ENCODE results near the gene TBCA.
A peak's percentile ranks its signal among the peaks of the same experiment; 100 is the strongest.

The TBCA gene, protein sequence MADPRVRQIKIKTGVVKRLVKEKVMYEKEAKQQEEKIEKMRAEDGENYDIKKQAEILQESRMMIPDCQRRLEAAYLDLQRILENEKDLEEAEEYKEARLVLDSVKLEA

DNA sequence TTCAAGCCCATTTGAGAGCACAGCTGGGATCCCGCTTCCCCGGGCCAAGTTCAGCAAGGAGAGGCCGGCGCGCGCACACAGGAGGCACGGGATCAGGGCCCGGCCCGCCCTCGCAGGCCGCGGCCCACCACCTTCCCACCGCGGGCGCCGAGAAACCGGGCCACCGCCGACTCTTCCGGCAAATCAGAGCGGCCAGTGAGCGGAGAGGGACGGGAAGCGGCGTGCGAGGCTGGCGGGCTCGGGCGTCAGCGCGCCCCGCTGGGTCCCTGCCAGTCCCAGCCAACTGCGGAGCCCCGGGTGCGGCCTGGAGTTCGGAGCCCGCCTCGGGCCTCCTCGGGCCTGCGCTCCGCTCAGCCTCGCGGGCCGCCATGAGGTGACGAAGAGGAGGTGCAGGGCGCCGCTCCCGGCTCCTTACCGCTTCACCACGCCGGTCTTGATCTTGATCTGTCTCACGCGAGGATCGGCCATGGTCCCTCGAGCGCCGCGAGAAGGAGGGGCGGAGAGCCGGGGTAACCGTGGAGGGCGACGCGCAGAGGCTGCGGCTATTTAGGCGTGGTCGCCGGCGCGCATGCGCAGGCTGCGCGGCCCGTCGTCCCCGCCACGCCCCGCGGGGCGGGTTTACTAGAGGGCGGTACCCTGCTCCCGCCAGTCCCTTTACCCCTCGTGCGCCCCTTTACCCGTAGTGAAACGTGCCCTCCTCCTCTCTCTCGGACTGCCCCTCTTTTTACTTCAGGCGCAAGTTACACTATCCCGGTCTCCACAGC is at the start of gene TBCA:
TSS of gene TBCA (minus strand) at position 550 of the 764 bp plus-strand sequence. CDS start at position 468, 82 bp downstream.
- peak; percentile 91 for DNase-seq (ENCODE audit: low spot score)

DNA sequence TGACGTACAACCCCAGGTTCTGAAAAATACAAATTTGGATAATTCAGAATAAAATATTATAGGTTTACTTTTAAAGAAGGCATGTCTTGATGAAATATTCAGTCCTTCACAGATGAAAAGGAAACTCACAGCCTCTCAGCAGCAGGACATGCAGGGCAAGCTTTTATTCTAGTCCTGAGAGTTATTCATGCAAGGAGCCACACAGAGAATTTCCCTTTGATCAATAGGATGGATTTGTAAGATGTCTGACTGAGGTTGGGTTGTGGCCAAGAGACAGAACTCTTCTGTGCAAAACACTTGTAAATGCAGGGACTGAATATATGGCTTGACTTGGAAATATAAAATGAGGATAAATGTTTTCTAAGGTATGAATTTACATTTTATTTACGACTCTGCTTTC is 48.8 kb upstream of the TBCA start:
- no peak for DNase-seq (ENCODE audit: low spot score)

DNA sequence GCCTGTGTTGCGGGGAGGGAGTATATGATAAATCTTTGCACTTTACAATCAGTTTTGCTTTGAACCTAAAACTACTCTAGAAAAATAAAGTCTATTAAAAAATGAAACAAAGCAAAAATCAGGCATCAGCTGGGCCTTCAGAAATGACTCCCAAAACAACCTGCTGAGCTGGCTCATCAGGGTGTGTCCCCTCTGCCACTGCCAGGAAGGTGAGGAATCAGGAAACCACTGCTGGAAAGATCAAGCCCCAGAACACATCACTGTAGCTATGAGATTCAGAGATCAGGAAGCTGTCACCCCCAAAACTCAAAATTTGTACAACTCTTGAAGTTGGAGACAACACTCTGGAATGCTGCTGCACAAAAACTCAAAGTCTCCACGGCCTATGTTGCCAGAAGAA is 40.5 kb upstream of the TBCA start:
- no peak for DNase-seq (ENCODE audit: low spot score)

DNA sequence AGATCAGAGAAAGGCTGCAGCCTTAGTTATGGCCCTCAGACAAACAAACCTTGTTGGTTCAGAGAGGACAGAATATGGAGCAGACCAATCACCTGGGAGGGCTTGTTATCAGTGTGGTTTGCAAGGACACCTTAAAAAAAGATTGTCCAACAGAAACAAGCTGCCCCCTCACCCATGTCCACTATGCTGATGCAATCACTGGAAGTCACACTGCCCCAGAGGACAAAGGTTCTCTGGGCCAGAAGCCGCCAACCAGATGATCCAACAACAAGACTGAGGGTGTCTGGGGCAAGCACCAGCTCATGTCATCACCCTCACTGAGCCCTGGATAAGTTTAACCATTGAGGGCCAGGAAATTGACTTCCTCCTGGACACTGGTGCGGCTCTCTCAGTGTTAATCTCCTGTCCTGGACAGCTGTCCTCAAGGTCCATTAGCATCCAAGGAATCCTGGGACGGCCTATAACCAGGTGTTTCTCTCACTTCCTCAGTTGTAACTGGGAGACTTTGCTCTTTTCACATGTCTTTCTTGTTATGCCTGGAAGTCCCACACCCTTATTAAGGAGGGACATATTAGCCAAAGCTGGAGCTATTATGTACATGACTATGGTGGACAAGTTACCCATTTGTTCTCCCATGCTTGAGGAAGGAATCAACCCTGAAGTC is 36.9 kb upstream of the TBCA start:
- DNase-seq (ENCODE audit: low spot score) = no peak

DNA sequence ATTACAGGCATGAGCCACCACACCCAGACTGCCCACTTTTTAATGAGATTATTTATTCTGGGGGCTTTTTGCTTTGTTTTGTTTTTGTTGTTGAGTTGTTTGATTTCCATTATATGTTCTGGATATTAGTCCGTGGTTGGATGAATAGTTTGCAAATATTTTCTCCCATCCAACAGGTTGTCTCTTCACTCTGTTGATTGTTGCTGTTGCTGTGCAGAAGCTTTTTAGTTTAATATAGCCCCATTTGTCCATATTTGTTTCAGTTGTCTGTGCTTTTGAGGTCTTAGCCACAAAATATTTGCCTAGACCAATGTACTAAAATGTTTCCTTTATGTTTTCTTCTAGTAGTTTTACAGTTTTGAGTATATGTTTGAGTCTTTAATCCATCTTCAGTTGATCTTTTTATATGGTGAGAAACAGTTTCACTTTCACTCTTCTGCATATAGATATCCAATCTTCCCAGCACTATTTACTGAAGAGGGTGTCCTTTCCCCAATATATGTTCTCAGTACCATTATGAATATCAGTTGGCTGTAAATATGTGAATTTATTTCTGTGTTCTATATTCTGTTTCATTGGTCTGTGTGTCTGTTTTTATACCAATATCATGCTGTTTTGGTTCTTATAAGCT is 30.2 kb upstream of the TBCA start:
- DNase-seq (ENCODE audit: low spot score) = no peak

DNA sequence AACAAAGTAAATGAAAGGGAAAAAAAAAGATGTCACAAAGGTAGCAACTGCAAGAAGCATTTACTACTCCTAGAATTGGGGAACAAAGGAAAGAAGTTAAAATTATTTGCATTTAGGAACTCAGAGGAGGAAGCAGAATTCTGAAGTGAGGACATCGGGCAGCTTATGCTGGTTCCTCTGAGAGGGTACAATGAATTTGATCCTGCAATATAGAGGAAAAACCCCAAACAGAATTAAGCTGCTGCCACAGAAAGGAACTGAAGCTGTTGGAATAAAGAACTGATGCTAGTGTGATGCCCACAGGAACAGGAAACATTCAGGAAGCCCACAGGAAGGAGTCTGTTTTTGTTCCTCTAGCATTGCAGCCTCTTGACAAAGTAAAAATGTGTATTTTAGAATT is 22.3 kb upstream of the TBCA start:
- DNase-seq (ENCODE audit: low spot score) = no peak

DNA sequence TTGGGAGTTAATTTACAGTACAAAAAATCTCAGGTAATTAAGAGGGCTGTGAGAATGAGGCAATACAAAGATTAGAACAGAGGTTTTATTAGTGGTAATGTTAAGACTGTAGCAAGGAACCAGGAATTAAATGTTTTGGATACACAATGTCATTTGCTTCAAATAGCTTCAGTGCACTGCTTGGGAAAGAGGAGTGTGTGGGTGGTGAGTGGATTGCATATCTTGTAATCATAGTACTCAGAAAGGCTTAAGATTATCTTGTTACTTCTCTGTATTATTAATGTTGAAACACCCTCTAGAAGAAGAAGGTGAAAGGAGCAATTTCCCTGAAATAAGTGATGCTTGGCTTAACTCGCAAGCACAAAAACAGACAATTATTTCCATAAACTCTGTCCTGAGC is 21.0 kb upstream of the TBCA start:
- DNase-seq (ENCODE audit: low spot score) = no peak

DNA sequence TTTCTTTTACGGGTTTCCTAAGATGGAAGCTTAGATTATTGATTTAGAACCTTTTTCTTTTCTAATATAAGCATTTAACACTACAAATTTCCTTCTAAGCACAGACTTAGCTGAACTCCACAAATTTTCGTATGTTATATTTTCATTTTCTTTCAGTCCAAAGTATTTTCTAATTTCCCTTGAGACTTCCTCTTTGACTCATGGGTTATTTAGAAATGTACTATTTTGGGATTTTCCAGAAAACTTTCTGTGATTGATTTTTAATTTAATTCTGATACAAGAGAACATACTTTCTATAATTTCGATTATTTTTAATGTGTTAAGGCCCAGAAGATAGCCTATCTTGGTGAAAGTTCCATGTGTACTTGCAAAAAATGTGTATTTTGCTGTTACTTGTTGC is 19.7 kb upstream of the TBCA start:
- DNase-seq (ENCODE audit: low spot score) = no peak

DNA sequence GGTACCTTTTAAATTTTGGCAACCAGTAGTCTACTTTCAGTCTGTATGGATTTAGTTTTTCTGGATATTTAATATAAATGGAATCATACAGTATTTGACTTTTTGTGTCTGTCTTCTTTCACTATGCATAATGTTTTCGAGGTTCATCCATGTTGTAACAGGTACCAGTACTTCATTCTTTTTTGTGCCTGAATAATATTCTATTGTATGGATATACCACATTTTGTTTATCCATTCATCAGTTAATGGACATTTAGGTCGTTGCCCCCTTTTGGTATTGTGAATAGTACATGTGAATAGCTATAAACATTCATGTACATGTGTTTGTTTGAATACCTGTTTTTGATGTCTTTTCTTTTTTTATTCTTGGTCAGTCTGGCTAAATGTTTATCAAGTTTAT is 19.1 kb upstream of the TBCA start:
- no peak for DNase-seq (ENCODE audit: low spot score)

DNA sequence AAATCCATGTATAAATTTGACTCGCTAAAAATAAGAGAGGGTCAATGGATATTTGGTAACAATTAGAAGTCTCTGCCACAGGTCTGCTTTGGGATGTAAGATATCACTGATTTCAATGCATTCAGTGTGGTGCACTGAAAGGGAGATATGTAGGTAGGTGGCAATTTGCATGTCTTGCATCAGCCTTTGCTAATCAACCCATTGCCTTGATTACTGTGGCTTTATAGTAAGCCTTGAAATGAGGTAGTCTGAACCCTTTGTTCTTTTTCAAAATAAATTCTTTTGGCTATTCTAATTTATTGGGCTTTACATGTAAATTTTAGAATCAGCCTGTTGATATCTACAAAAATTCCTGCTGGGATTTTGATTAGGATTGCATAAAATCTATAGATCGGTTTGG is 15.8 kb upstream of the TBCA start:
- DNase-seq (ENCODE audit: low spot score) = no peak

DNA sequence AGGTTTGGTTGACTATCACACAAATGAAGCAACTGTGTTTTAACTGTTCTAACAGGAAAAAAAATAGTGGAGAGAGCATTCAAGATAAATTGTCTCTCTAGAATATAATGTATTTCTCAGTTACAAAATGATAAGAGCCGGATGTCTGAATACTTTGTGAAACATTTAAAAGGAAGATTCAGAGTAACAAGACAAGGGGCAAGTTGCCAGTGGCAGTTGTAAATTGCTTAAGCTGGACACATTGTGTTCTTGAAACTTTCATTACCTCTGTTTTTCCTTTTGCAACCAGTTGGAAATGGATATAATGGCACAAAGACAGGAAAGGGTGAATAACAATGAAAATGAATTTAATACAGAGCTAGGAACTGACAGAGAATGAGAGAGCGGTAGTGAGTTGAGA is 15.2 kb upstream of the TBCA start:
- no peak for DNase-seq (ENCODE audit: low spot score)

DNA sequence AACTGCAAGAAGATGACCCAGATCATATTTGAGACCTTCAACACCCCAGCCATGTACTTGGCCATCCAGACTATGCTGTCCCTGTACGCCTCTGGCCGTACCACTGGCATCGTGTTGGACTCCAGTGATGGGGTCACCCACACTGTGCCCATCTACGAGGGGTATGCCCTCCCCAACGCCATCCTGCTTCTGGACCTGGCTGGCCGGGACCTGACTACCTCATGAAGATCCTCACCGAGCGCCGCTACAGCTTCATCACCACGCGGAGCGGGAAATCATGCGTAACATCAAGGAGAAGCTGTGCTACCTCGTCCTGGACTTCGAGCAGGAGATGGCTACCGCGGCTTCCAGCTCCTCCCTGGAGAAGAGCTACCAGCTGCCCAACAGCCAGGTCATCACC is 9.1 kb upstream of the TBCA start:
- DNase-seq (ENCODE audit: low spot score) = no peak

DNA sequence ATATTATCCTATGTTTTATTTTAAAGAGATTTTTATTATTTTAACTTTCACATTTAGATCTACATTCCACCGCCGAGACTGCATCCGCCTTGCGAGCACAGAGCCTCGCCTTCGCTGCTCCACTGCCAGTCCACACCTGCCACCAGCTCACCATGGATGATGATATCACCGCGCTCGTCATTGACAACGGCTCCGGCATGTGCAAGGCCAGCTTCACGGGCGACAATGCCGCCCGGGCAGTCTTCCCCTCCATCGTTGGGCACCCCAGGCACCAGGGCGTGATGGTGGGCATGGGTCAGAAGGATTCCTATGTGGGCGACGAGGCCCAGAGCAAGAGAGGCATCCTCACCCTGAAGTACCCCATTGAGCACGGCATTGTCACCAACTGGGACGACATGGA is 8.6 kb upstream of the TBCA start:
- no peak for DNase-seq (ENCODE audit: low spot score)

DNA sequence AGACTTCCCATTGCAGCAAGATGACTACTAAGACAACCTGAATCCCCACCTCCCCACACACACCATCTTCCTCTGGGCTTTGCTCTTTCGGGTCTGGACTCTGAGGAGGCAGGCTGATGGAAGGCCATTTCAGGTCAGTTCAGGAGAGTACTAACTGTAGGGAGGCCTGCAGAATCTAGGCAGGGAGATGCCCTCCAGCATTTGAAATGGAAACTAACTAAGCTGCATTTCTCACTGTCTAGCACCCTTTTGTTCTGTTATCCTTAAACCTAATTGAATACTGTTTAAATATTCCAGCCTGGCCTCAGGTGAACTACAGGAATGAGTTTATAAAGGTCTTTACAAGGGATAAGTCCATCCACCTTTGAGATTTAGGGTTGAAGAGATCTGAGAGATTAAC is 4.9 kb upstream of the TBCA start:
- no peak for DNase-seq (ENCODE audit: low spot score)

DNA sequence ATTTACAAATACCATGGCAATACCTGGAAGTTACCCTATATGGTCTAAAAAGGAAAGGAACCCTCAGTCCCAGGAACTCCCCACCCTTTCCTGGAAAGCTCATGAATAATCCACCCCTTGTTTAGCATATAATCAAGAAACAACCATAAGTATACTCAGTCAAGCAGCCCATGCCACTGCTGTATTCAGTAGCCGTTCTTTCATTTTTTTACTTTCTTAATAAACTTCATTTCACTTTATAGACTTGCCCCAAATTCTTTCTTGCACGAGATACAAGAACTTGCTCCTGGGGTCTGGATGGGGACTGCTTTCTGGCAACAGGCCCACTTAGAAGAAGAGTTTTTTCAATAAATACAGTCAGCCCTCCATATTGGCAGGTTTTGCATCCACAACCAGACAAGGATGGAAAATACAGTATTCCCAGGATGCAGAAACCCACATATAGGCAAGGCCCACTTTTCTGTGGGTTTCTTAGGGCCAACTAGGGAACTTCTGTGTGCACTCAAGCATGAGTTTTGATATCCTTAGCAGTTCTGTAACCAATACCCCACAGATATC is 2.8 kb upstream of the TBCA start:
- DNase-seq (ENCODE audit: low spot score) = no peak

DNA sequence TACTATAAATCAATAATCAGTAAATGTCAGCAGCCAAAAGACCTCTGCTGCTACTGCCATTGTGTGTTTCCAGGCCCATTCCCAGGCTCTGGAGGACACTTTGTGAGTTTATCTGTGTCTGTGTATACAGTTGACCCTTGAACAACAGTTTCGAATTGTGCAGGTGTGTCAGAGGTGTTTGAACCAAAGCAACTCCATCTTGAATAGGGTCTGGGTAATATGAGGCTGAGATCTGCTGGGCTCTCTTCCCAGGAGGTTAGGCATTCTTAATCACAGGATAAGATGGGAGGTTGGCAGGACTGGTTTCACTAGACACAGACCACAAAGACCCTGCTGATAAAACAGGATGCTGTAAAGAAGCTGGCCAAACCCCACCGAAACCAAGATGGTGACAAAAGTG is 2.3 kb upstream of the TBCA start:
- DNase-seq (ENCODE audit: low spot score) = no peak

DNA sequence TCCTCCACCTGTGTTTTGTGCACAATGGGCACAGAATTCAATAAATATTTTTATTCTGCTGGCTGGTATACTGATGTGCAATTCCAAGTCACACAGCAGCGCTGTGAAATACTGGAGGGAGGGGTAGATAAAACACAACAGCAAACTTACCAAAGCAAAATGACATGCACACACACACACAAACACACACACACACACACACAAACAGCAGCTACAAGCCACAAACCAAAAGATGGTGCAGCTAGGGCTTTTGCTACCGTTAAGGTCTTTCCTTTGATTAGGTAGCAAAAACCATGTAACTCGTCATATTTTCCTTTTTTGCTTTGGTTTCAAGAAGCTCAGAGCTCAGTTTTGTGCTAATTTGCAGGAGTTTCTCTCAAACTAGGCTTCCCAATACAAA is 1.8 kb upstream of the TBCA start:
- DNase-seq (ENCODE audit: low spot score) = no peak

DNA sequence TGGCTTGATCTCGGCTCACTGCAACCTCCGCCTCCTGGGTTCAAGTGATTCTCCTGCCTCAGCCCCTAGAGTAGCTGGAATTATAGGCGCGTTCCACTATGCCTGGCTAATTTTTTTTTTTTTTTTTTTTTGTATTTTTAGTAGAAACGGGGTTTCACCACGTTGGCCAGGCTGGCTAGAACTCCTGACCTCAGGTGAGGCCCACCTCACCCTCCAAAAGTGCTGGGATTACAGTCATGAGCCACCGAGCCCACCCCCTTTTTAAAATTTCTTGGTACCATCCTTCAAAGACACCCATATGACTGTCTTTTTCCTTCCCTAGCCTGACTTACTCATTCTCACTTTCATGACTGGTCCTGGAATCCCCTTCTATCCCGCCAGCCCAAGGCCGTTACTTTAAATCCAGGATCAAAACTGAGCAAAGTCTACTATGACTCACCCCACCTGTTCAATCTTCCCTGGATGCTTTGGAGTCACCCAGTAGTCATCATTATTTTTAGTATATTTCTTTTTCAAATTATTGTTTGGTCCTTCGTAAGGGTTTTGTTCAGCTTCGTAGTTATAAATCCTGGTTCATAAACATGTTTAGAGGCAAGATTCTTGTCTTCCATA is 1.2 kb upstream of the TBCA start:
- no peak for DNase-seq (ENCODE audit: low spot score)

DNA sequence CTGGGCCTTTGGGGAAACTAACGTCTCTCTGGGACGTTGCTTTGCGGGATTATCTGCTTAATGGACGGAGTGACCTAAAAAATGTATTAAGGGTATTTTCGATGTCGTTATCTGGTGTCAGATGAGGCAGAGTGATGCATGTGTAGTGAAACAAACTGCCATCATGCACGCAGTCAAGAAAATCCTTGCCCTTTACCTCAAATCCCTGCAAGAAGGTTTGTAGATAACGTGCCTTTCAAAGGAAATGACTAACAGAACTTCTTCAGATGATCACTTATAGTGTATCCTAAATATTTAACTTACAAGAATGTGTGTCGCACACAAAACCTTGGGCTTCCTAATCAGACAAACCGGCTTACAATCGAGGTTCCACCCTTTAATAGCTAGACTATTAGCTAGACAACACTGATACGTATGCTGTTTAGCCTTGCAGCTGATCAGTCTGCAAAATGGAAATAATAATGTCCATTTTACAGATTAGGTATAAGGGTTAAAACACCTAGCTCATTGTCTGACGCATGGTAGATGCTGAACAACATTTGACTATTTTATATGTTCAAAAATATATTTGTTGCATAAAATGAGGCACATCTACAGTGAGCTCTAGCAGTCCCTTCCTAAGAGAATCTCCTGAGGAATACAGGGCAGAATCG is 541 bp upstream of the TBCA start:
- peak; percentile 9 for DNase-seq (ENCODE audit: low spot score)

DNA sequence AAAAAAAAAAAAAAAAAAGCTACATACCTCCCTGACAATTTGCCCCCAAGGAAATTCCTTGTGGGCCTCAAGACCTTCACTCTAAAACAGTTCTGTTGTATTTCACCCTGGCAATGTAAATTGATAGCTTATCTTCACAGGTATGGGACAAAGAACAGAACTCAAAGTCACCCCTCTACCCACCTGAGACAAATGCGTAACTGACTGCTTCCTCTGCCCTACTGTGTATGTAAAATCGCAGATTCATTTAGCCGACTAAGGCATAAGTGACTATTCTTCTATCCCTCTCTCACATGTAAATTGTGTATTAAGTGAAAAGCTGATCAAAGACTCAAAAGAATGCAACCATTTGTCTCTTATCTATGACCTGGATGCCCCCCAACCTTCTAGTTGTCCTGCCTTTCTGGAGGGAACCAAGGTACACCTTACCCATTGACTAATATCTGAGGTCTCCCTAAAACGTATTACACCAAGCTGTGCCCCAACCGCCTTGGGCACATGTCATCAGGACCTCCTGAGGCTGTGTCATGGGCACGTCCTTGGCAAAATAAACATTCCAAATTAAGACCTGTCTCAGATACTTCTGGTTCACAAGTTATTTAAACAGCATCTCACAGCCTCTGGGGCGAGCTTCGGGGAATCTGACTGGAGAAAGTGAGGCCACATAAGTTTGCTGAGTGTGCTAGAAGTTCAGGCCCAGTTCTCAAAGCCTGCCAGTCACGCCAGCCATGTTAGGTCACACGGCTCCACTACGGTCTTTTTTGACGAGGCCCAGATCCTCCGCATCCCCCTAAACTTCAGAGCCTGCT is 954 bp downstream of the TBCA start:
- DNase-seq (ENCODE audit: low spot score) = no peak

DNA sequence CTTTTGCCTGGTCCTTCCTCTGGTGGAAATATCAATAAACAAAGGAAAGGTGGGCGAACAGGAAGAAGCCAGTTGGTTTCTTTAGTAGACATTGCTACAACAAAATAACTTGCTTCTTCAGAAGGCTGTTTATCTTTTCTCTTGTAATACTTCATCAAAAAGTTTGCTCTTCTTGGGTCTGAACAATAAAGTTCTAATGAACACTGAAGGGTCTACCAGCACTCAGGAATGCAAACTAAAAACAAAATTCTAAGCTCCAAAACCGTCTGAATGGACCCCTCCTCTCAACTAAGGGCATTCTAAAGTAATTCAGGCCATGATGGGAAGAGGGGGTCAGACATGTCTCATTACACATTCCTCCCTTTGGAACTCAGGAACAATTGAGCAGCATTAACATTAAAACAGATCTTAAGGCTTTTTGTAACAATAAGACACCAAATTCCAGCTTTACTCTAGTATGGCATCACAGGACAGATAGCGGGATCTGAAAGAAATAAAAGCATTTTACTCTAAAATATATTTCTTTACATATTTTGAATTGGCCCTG is 2.3 kb downstream of the TBCA start:
- DNase-seq (ENCODE audit: low spot score) = no peak

All from CD4-positive, alpha-beta T cell treated with Interleukin-15 for 4 hours (primary cell).